Activated CD8-positive, alpha-beta memory T cell treated with anti-CD3 and anti-CD28 coated beads, Interleukin-2, amount 10 ng/mL, durations not matched to agents 7 days and 5 days (primary cell): Measurements from ENCODE around the gene IL6R. TPM values are rescaled to one million over a fixed set of nuclear protein-coding genes. Genes with fewer than 3 reads are reported as not detected.
A peak's percentile ranks its signal among the peaks of the same experiment; 100 is the strongest.

ENCODE experiments used
- ATAC-seq: fragments of 150-1000 bp; cut with Tn5 transposase; one replicate; pipeline ENCODE4 v1.10.0; 2021; ENCODE audit warnings: moderate library complexity
- CTCF ChIA-PET: fragments of 350-600 bp; sonication (Branson Sonifier 250); formaldehyde crosslinking; loops from one replicate; lab custom pipeline; 2021; ENCODE audit warnings: antibody characterized with exemption; lab: Charles Lee
- DNase-seq: peaks from one replicate; pipeline ENCODE4 v3.0.0-alpha.2; 2020
- H3K27ac Mint-ChIP-seq: one replicate; pipeline ENCODE4 v1.8.0; 2021; ENCODE audit warnings: mild to moderate bottlenecking, mixed read lengths
- H3K27me3 Mint-ChIP-seq: one replicate; pipeline ENCODE4 v1.8.0; 2021; ENCODE audit warnings: mixed read lengths
- H3K36me3 Mint-ChIP-seq: one replicate; pipeline ENCODE4 v1.8.0; 2021; ENCODE audit warnings: mild to moderate bottlenecking, mixed read lengths
- H3K4me1 Mint-ChIP-seq: one replicate; pipeline ENCODE4 v1.8.0; 2021; ENCODE audit warnings: mixed read lengths
- H3K4me3 Mint-ChIP-seq: one replicate; pipeline ENCODE4 v1.8.0; 2021; ENCODE audit warnings: mild to moderate bottlenecking, moderate library complexity, mixed read lengths
- H3K9me3 Mint-ChIP-seq: one replicate; pipeline ENCODE4 v1.8.0; 2022; ENCODE audit warnings: low read depth, mixed read lengths
- total RNA-seq, 2 experiments: library from RNA; stranded (reverse); gene quantifications; one replicate each; pipeline ENCODE4 v1.2.3, GENCODE V29; 2021

Gene IL6R
- total RNA-seq, 2 experiments from 2014 or later = 0.53 to 0.66 TPM

- H3K36me3 Mint-ChIP-seq = no peaks in the 10 kb centered on the region
- no peak for ATAC-seq
- H3K27ac Mint-ChIP-seq = no peak overlapping the region
- H3K4me1 Mint-ChIP-seq = peaks cover 18% of the 10 kb centered on the region
- peaks cover 6% of the 10 kb centered on the region for H3K9me3 Mint-ChIP-seq
- no peak overlapping the region for H3K4me3 Mint-ChIP-seq
- no peak for DNase-seq
- H3K27me3 Mint-ChIP-seq = peaks cover 17% of the 10 kb centered on the region
- CTCF ChIA-PET = interaction anchor here (1.1 to 1.2 kb wide), 2 partner anchors 13 to 22 kb away, joined by 4 read pairs; no protein-coding TSS in a partner anchor
These were observed 6.5 kb upstream of the IL6R start for GRCh38 chr1:154398678-154399077.

- CTCF ChIA-PET = interaction anchor here (1.5 kb wide), 1 partner anchor 79 kb away, joined by 3 read pairs; no protein-coding TSS in a partner anchor
- Mint-ChIP-seq H3K27ac (peak overlapping the region; percentile 14), H3K27me3 (peaks cover 22% of the 10 kb centered on the region), H3K36me3 (no peaks in the 10 kb centered on the region), H3K4me3 (no peak overlapping the region), H3K9me3 (peaks cover 2% of the 10 kb centered on the region), H3K4me1 (peaks cover 33% of the 10 kb centered on the region)
- DNase-seq = no peak
- no peak for ATAC-seq
These were observed 4.8 kb upstream of the IL6R start for GRCh38 chr1:154400381-154400801.

- H3K9me3 Mint-ChIP-seq = no peaks in the 10 kb centered on the region
- no peak overlapping the region for H3K4me3 Mint-ChIP-seq
- no peaks in the 10 kb centered on the region for H3K36me3 Mint-ChIP-seq
- DNase-seq = no peak
- CTCF ChIA-PET = interaction anchor here (1.0 to 2.1 kb wide), 5 partner anchors 8 to 152 kb away, joined by 3 to 6 read pairs (median 3); no protein-coding TSS in a partner anchor
- no peak overlapping the region for H3K27ac Mint-ChIP-seq
- H3K4me1 Mint-ChIP-seq = peaks cover 50% of the 10 kb centered on the region
- H3K27me3 Mint-ChIP-seq = peaks cover 33% of the 10 kb centered on the region
- no peak for ATAC-seq
These were observed 2.7 kb upstream of the IL6R start for GRCh38 chr1:154402409-154402921.

GRCh38 chr1:154403261-154403943 lies 1.7 kb upstream of the IL6R start:
- Mint-ChIP-seq H3K4me1 (peaks cover 59% of the 10 kb centered on the region), H3K36me3 (no peaks in the 10 kb centered on the region), H3K9me3 (no peaks in the 10 kb centered on the region), H3K27me3 (peaks cover 41% of the 10 kb centered on the region), H3K27ac (peak overlapping the region; percentile 35), H3K4me3 (no peak overlapping the region)
- CTCF ChIA-PET = interaction anchor here (0.8 to 3.2 kb wide), 16 partner anchors 9 to 345 kb away, joined by 3 to 13 read pairs (median 3); no protein-coding TSS in a partner anchor
- DNase-seq (peak; percentile 60), ATAC-seq (peak; percentile 38)

GRCh38 chr1:154403983-154404382 lies 1.2 kb upstream of the IL6R start:
- no peaks in the 10 kb centered on the region for H3K9me3 Mint-ChIP-seq
- no peak overlapping the region for H3K27ac Mint-ChIP-seq

GRCh38 chr1:154404511-154404931 lies 622 bp upstream of the IL6R start:
- peaks cover 60% of the 10 kb centered on the region for H3K4me1 Mint-ChIP-seq
- CTCF ChIA-PET = interaction anchor here (0.9 to 3.2 kb wide), 6 partner anchors 14 to 142 kb away, joined by 3 to 13 read pairs (median 4); no protein-coding TSS in a partner anchor
- H3K27me3 Mint-ChIP-seq = peaks cover 46% of the 10 kb centered on the region
- peak overlapping the region; percentile 53 for H3K4me3 Mint-ChIP-seq
- no peak for ATAC-seq
- H3K27ac Mint-ChIP-seq = no peak overlapping the region
- H3K36me3 Mint-ChIP-seq = no peaks in the 10 kb centered on the region
- H3K9me3 Mint-ChIP-seq = no peaks in the 10 kb centered on the region
- no peak for DNase-seq

More at GRCh38 chr1:154403983-154404382, 1.2 kb upstream of the IL6R start:
- Mint-ChIP-seq H3K4me3 (no peak overlapping the region), H3K27me3 (peaks cover 41% of the 10 kb centered on the region), H3K4me1 (peaks cover 60% of the 10 kb centered on the region), H3K36me3 (no peaks in the 10 kb centered on the region)
- ATAC-seq (no peak), DNase-seq (no peak)
- CTCF ChIA-PET = interaction anchor here (0.9 to 3.2 kb wide), 13 partner anchors 10 to 344 kb away, joined by 3 to 13 read pairs (median 4); no protein-coding TSS in a partner anchor

- H3K4me1 Mint-ChIP-seq = peaks cover 63% of the 10 kb centered on the region
- peak; percentile 15 for ATAC-seq
These were observed 816 bp downstream of the IL6R start for GRCh38 chr1:154405747-154406571.

GRCh38 chr1:154406572-154406879 lies 1.4 kb downstream of the IL6R start:
- CTCF ChIA-PET = interaction anchor here (1.2 to 2.2 kb wide), 3 partner anchors 22 to 73 kb away, joined by 3 to 7 read pairs (median 7); no protein-coding TSS in a partner anchor
- no peak for DNase-seq
- Mint-ChIP-seq H3K27me3 (peaks cover 46% of the 10 kb centered on the region), H3K27ac (no peak overlapping the region), H3K36me3 (no peaks in the 10 kb centered on the region), H3K9me3 (no peaks in the 10 kb centered on the region), H3K4me1 (peaks cover 63% of the 10 kb centered on the region), H3K4me3 (no peak overlapping the region)
- ATAC-seq = no peak

More at GRCh38 chr1:154405747-154406571, 816 bp downstream of the IL6R start:
- no peak overlapping the region for H3K27ac Mint-ChIP-seq
- H3K36me3 Mint-ChIP-seq = no peaks in the 10 kb centered on the region
- H3K9me3 Mint-ChIP-seq = no peaks in the 10 kb centered on the region
- DNase-seq = peak; percentile 57
- H3K27me3 Mint-ChIP-seq = peaks cover 46% of the 10 kb centered on the region
- H3K4me3 Mint-ChIP-seq = peak overlapping the region; percentile 59
- CTCF ChIA-PET = interaction anchor here (0.6 to 3.2 kb wide), 5 partner anchors 21 to 319 kb away, joined by 3 to 13 read pairs (median 3); no protein-coding TSS in a partner anchor

GRCh38 chr1:154406886-154407197 lies 1.7 kb downstream of the IL6R start:
- H3K36me3 Mint-ChIP-seq = no peaks in the 10 kb centered on the region
- H3K27me3 Mint-ChIP-seq = peaks cover 46% of the 10 kb centered on the region

GRCh38 chr1:154407198-154408091 lies 2.3 kb downstream of the IL6R start:
- peaks cover 57% of the 10 kb centered on the region for H3K4me1 Mint-ChIP-seq
- H3K27me3 Mint-ChIP-seq = peaks cover 46% of the 10 kb centered on the region
- no peak overlapping the region for H3K27ac Mint-ChIP-seq
- H3K9me3 Mint-ChIP-seq = no peaks in the 10 kb centered on the region
- no peaks in the 10 kb centered on the region for H3K36me3 Mint-ChIP-seq
- no peak overlapping the region for H3K4me3 Mint-ChIP-seq
- CTCF ChIA-PET = interaction anchor here (1.2 to 2.2 kb wide), 3 partner anchors 10 to 72 kb away, joined by 3 to 7 read pairs (median 3); no protein-coding TSS in a partner anchor
- DNase-seq (no peak), ATAC-seq (no peak)

More at GRCh38 chr1:154406886-154407197, 1.7 kb downstream of the IL6R start:
- Mint-ChIP-seq H3K4me3 (no peak overlapping the region), H3K9me3 (no peaks in the 10 kb centered on the region), H3K4me1 (peaks cover 63% of the 10 kb centered on the region), H3K27ac (no peak overlapping the region)
- DNase-seq = no peak
- no peak for ATAC-seq
- CTCF ChIA-PET = interaction anchor here (1.2 to 2.2 kb wide), 4 partner anchors 10 to 72 kb away, joined by 3 to 7 read pairs (median 5); no protein-coding TSS in a partner anchor

GRCh38 chr1:154408174-154408777 lies 3.1 kb downstream of the IL6R start:
- Mint-ChIP-seq H3K4me1 (peaks cover 49% of the 10 kb centered on the region), H3K4me3 (no peak overlapping the region), H3K27ac (no peak overlapping the region), H3K27me3 (peaks cover 44% of the 10 kb centered on the region), H3K9me3 (no peaks in the 10 kb centered on the region), H3K36me3 (no peaks in the 10 kb centered on the region)
- no peak for ATAC-seq
- CTCF ChIA-PET = interaction anchor here (2.2 kb wide), 1 partner anchor 71 kb away, joined by 7 read pairs; no protein-coding TSS in a partner anchor
- no peak for DNase-seq
